Daoy (cell line): ENCODE results near the gene ZNF593. TPM values are rescaled to one million over a fixed set of nuclear protein-coding genes. Genes with fewer than 3 reads are reported as not detected.

ENCODE experiments used
- DNase-seq: peaks from one replicate; pipeline ENCODE4 v3.0.0-alpha.2; 2015; ENCODE audit warnings: low read depth
- total RNA-seq: library from RNA; depleted of rRNA; stranded (reverse); fragments of >200 nt; shearing (Covaris generic); gene quantifications from 2 replicates; pipeline ENCODE4 v1.2.3, GENCODE V29; 2014

The ZNF593 gene
- total RNA-seq, 1 experiment from 2014 or later, result 39.7 TPM

- DNase-seq, result no peak
Observed at GRCh38 chr1:26148887-26149286, 20.8 kb upstream of the ZNF593 start.

GRCh38 chr1:26153966-26154532, 15.7 kb upstream of the ZNF593 start:
- DNase-seq, result no peak

GRCh38 chr1:26154750-26155149, 15.0 kb upstream of the ZNF593 start:
- no peak for DNase-seq

- no peak for DNase-seq
Observed at GRCh38 chr1:26155370-26156284, 14.1 kb upstream of the ZNF593 start.

GRCh38 chr1:26156285-26157038, 13.2 kb upstream of the ZNF593 start:
- peak; percentile 47 for DNase-seq

GRCh38 chr1:26158271-26158907, 11.3 kb upstream of the ZNF593 start:
- DNase-seq, result no peak

- DNase-seq, result no peak
Observed at GRCh38 chr1:26158908-26159742, 10.6 kb upstream of the ZNF593 start, which contains the start of gene FAM110D. Gene FAM110D (plus strand): TSS chr1:26159079. CDS start chr1:26161292, 2,213 bp downstream.

GRCh38 chr1:26159743-26160039, 10.0 kb upstream of the ZNF593 start:
- no peak for DNase-seq

- DNase-seq, result no peak
Observed at GRCh38 chr1:26160527-26161414, 8.9 kb upstream of the ZNF593 start.

GRCh38 chr1:26161415-26162219, 8.1 kb upstream of the ZNF593 start:
- DNase-seq, result peak; percentile 76

GRCh38 chr1:26162220-26162709, 7.4 kb upstream of the ZNF593 start:
- DNase-seq, result no peak

GRCh38 chr1:26163684-26164035, 6.0 kb upstream of the ZNF593 start:
- no peak for DNase-seq

- DNase-seq, result peak; percentile 56
Observed at GRCh38 chr1:26164036-26164860, 5.5 kb upstream of the ZNF593 start.

GRCh38 chr1:26164861-26165842, 4.6 kb upstream of the ZNF593 start:
- no peak for DNase-seq

- DNase-seq, result no peak
Observed at GRCh38 chr1:26166719-26167281, 2.9 kb upstream of the ZNF593 start.

GRCh38 chr1:26168410-26169197, 1.1 kb upstream of the ZNF593 start, which contains the start of gene C1orf232:
Gene C1orf232 (minus strand): TSS chr1:26168963. CDS start chr1:26168499, 464 bp downstream.
- no peak for DNase-seq
